ENCODE data around the gene CCT7. TPM values are rescaled to one million over a fixed set of nuclear protein-coding genes. Genes with fewer than 3 reads are reported as not detected.

The CCT7 gene
- polyA plus RNA-seq, 1 experiment: 331 TPM

GRCh38 chr2:73210019-73210418 lies 24.1 kb upstream of the CCT7 start:
- no peak overlapping the region for H3K27ac ChIP-seq (ENCODE audit: low read depth, low read length)
- H3K27me3 ChIP-seq (ENCODE audit: control insufficient read depth, insufficient read depth, low read length): peaks cover 12% of the 10 kb centered on the region
- TF ChIP-seq, protein P1, sequence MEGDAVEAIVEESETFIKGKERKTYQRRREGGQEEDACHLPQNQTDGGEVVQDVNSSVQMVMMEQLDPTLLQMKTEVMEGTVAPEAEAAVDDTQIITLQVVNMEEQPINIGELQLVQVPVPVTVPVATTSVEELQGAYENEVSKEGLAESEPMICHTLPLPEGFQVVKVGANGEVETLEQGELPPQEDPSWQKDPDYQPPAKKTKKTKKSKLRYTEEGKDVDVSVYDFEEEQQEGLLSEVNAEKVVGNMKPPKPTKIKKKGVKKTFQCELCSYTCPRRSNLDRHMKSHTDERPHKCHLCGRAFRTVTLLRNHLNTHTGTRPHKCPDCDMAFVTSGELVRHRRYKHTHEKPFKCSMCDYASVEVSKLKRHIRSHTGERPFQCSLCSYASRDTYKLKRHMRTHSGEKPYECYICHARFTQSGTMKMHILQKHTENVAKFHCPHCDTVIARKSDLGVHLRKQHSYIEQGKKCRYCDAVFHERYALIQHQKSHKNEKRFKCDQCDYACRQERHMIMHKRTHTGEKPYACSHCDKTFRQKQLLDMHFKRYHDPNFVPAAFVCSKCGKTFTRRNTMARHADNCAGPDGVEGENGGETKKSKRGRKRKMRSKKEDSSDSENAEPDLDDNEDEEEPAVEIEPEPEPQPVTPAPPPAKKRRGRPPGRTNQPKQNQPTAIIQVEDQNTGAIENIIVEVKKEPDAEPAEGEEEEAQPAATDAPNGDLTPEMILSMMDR (IDR thresholded peaks at IDR 0.05; ENCODE audit: low read depth, low read length): no peak
- DNase-seq (ENCODE audit: low read depth, low spot score): no peak
- H3K4me3 ChIP-seq (ENCODE audit: low read depth, low read length): no peak overlapping the region
- ChIA-PET CTCF (interaction anchor here (1.6 to 4.3 kb wide), 4 partner anchors 31 to 317 kb away, joined by 5 to 45 read pairs (median 26); no protein-coding TSS in a partner anchor), POLR2A (interaction anchor here (0.6 kb wide), 1 partner anchor 24 kb away, joined by 3 read pairs; the partner anchor contains the start of gene CCT7)
- no peaks in the 10 kb centered on the region for H3K9me3 ChIP-seq (ENCODE audit: control insufficient read depth, insufficient read depth, low read length)

GRCh38 chr2:73210696-73211095 lies 23.4 kb upstream of the CCT7 start:
- POLR2A ChIA-PET: interaction anchor here (0.6 kb wide), 1 partner anchor 23 kb away, joined by 3 read pairs; the partner anchor contains the start of gene CCT7
- CTCF ChIA-PET: interaction anchor here (1.2 to 4.3 kb wide), 5 partner anchors 31 to 318 kb away, joined by 3 to 45 read pairs (median 5); no protein-coding TSS in a partner anchor
- no peaks in the 10 kb centered on the region for H3K9me3 ChIP-seq (ENCODE audit: control insufficient read depth, insufficient read depth, low read length)
- DNase-seq (ENCODE audit: low read depth, low spot score): no peak
- H3K4me3 ChIP-seq (ENCODE audit: low read depth, low read length): no peak overlapping the region
- no peak overlapping the region for H3K27ac ChIP-seq (ENCODE audit: low read depth, low read length)
- H3K27me3 ChIP-seq (ENCODE audit: control insufficient read depth, insufficient read depth, low read length): peaks cover 10% of the 10 kb centered on the region
- TF ChIP-seq, protein P1 (IDR thresholded peaks at IDR 0.05; ENCODE audit: low read depth, low read length): no peak

- POLR2A ChIA-PET: interaction anchor here (1.0 to 1.8 kb wide), 5 partner anchors 9 to 35 kb away, joined by 3 to 7 read pairs (median 3); partner anchors contain the start of genes CCT7 and PRADC1
- no peaks in the 10 kb centered on the region for H3K9me3 ChIP-seq (ENCODE audit: control insufficient read depth, insufficient read depth, low read length)
- H3K27me3 ChIP-seq (ENCODE audit: control insufficient read depth, insufficient read depth, low read length): peaks cover 4% of the 10 kb centered on the region
- TF ChIP-seq, protein P1 (IDR thresholded peaks at IDR 0.05; ENCODE audit: low read depth, low read length): no peak
- DNase-seq (ENCODE audit: low read depth, low spot score): no peak
- no peak overlapping the region for H3K27ac ChIP-seq (ENCODE audit: low read depth, low read length)
- no peak overlapping the region for H3K4me3 ChIP-seq (ENCODE audit: low read depth, low read length)
- CTCF ChIA-PET: interaction anchor here (0.6 to 4.3 kb wide), 28 partner anchors 9 to 324 kb away, joined by 3 to 45 read pairs (median 5); partner anchors contain the start of genes NOTO and PRADC1
These were observed 22.0 kb upstream of the CCT7 start for GRCh38 chr2:73212098-73212447.

- Histone ChIP-seq H3K27ac (ENCODE audit: low read depth, low read length) (no peak overlapping the region), H3K4me3 (ENCODE audit: low read depth, low read length) (no peak overlapping the region), H3K27me3 (ENCODE audit: control insufficient read depth, insufficient read depth, low read length) (peaks cover 4% of the 10 kb centered on the region), H3K9me3 (ENCODE audit: control insufficient read depth, insufficient read depth, low read length) (no peaks in the 10 kb centered on the region)
- TF ChIP-seq, protein P1 (IDR thresholded peaks at IDR 0.05; ENCODE audit: low read depth, low read length): peak; percentile 90
- DNase-seq (ENCODE audit: low read depth, low spot score): peak; percentile 55
- ChIA-PET POLR2A (interaction anchor here (1.0 to 1.8 kb wide), 5 partner anchors 9 to 35 kb away, joined by 3 to 7 read pairs (median 3); partner anchors contain the start of genes CCT7 and PRADC1), CTCF (interaction anchor here (0.6 to 4.3 kb wide), 34 partner anchors 8 to 325 kb away, joined by 3 to 45 read pairs (median 4); partner anchors contain the start of genes NOTO and PRADC1)
These were observed 21.5 kb upstream of the CCT7 start for GRCh38 chr2:73212448-73213176.
